OCI-LY1 (cell line): ENCODE results near the gene PCNX1.

Source experiments
- H2AFZ ChIP-seq: fragments of 200-600 bp; sonication (generic), shearing (Covaris generic); 2 replicates; pipeline ENCODE4 v1.6.0; 2014; ENCODE audit warnings: antibody characterized with exemption, mild to moderate bottlenecking, low read length
- H3F3A ChIP-seq: fragments of 200-600 bp; sonication (generic), shearing (Covaris generic); 2 replicates; pipeline ENCODE4 v1.6.0; 2014; ENCODE audit warnings: mild to moderate bottlenecking, antibody characterized with exemption, low read length, moderate library complexity; ENCODE audit not compliant: insufficient read depth
- H3K27ac ChIP-seq: fragments of 200-600 bp; sonication (generic); 2 replicates; pipeline ENCODE4 v1.5.1; 2014; ENCODE audit warnings: low read length, mixed run types, mild to moderate bottlenecking, low read depth; ENCODE audit not compliant: poor library complexity, severe bottlenecking
- H3K27me3 ChIP-seq: fragments of 200-600 bp; sonication (generic); 2 replicates; pipeline ENCODE4 v1.6.0; 2014; ENCODE audit warnings: antibody characterized with exemption, mild to moderate bottlenecking, low read length, moderate library complexity; ENCODE audit not compliant: insufficient read depth
- H3K36me3 ChIP-seq: fragments of 200-600 bp; sonication (generic); 2 replicates; pipeline ENCODE4 v1.6.1; 2014; ENCODE audit warnings: mild to moderate bottlenecking, antibody characterized with exemption, low read length, moderate library complexity, mixed read lengths; ENCODE audit not compliant: insufficient read depth
- H3K4me1 ChIP-seq: fragments of 200-600 bp; sonication (generic); 2 replicates; pipeline ENCODE4 v1.5.1; 2014; ENCODE audit warnings: mild to moderate bottlenecking, low read length, moderate library complexity; ENCODE audit not compliant: insufficient read depth, severe bottlenecking
- H3K4me2 ChIP-seq: fragments of 200-600 bp; sonication (generic), shearing (Covaris generic); 2 replicates; pipeline ENCODE4 v1.6.1; 2014; ENCODE audit warnings: low read length
- H3K4me3 ChIP-seq: fragments of 200-600 bp; sonication (generic); 2 replicates; pipeline ENCODE4 v1.5.1; 2014; ENCODE audit warnings: low read length, low read depth, mild to moderate bottlenecking, mixed read lengths; ENCODE audit not compliant: poor library complexity, severe bottlenecking
- H3K79me2 ChIP-seq: fragments of 200-600 bp; shearing (Covaris generic); 2 replicates; pipeline ENCODE4 v1.6.1; 2016; ENCODE audit warnings: mixed run types, low read length, mixed read lengths; ENCODE audit not compliant: insufficient read depth
- H3K9ac ChIP-seq: fragments of 200-600 bp; sonication (generic), shearing (Covaris generic); 2 replicates; pipeline ENCODE4 v1.6.1; 2014; ENCODE audit warnings: mild to moderate bottlenecking, low read length, mixed read lengths
- H3K9me2 ChIP-seq: fragments of 200-600 bp; sonication (generic), shearing (Covaris generic); 2 replicates; pipeline ENCODE4 v1.6.1; 2014; ENCODE audit warnings: low read depth, mild to moderate bottlenecking, low read length, mixed read lengths
- H3K9me3 ChIP-seq: fragments of 200-600 bp; shearing (Covaris generic); 2 replicates; pipeline ENCODE4 v1.6.1; 2014; ENCODE audit warnings: low read length, mixed read lengths
- H4K20me1 ChIP-seq: fragments of 200-600 bp; sonication (generic), shearing (Covaris generic); 2 replicates; pipeline ENCODE4 v1.6.0; 2016; ENCODE audit warnings: mild to moderate bottlenecking, low read length; ENCODE audit not compliant: insufficient read depth
- EZH2 ChIP-seq: fragments of 200-600 bp; sonication (generic), shearing (Covaris generic); IDR thresholded peaks from 2 replicates; pipeline ENCODE4 v1.8.0; 2017; ENCODE audit warnings: borderline replicate concordance, mixed run types, mild to moderate bottlenecking, antibody characterized with exemption, low read length, moderate library complexity, mixed read lengths
- TF ChIP-seq, protein P1 (sequence below): fragments of 200-600 bp; sonication (generic), shearing (Covaris generic); IDR thresholded peaks from 2 replicates; pipeline ENCODE4 v1.5.1; 2017; ENCODE audit warnings: mild to moderate bottlenecking, antibody characterized with exemption, low read length, moderate library complexity, mixed read lengths

The PCNX1 gene

DNA sequence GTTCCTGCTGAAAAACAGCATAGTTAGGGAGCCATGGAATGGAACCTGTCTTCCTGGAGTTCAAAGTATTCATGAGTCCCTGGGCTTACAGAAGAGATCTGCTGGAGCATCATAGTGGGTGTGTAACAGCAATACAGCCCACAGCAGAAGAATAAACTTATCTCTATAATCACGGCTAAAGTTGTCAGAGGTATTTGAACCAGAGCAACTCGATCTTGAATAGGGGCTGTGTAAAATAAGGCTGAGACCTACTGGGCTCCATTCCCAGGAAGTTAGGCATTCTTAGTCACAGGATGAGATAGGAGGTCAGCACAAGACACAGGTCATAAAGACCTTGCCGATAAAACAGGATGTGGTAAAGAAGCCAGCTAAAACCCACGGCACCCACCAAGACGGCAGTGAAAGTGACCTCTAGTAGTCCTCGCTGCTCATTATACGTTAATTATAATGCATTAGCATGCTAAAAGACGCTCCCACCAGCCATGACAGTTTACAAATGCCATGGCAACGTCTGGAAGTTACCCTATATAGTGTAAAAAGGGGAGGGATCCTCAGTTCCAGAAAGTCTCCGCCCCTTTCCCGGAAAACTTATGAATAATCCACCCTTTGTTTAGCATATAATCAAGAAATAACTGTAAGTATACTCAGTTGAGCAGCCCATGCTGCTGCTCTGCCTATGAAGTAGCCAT, 223.4 kb downstream of the PCNX1 start:
- Histone ChIP-seq H3K9ac (no peak overlapping the region), H3K9me2 (no peaks in the 10 kb centered on the region), H3K27me3 (no peaks in the 10 kb centered on the region), H3K27ac (no peak overlapping the region), H2AFZ (no peak overlapping the region), H3K9me3 (no peaks in the 10 kb centered on the region), H4K20me1 (no peaks in the 10 kb centered on the region), H3K36me3 (no peaks in the 10 kb centered on the region), H3K4me2 (no peak overlapping the region; the same call in 1 of the 2 replicates), H3K4me3 (no peak overlapping the region), H3K4me1 (peaks cover 6% of the 10 kb centered on the region), H3K79me2 (no peaks in the 10 kb centered on the region), H3F3A (no peaks in the 10 kb centered on the region)
- TF ChIP-seq, protein P1, sequence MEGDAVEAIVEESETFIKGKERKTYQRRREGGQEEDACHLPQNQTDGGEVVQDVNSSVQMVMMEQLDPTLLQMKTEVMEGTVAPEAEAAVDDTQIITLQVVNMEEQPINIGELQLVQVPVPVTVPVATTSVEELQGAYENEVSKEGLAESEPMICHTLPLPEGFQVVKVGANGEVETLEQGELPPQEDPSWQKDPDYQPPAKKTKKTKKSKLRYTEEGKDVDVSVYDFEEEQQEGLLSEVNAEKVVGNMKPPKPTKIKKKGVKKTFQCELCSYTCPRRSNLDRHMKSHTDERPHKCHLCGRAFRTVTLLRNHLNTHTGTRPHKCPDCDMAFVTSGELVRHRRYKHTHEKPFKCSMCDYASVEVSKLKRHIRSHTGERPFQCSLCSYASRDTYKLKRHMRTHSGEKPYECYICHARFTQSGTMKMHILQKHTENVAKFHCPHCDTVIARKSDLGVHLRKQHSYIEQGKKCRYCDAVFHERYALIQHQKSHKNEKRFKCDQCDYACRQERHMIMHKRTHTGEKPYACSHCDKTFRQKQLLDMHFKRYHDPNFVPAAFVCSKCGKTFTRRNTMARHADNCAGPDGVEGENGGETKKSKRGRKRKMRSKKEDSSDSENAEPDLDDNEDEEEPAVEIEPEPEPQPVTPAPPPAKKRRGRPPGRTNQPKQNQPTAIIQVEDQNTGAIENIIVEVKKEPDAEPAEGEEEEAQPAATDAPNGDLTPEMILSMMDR: no peak
- no peak for TF ChIP-seq EZH2

GRCh38 chr14:71133296-71133695, 226.0 kb downstream of the PCNX1 start:
- H3K9me2 ChIP-seq: no peaks in the 10 kb centered on the region
- no peak overlapping the region for H3K4me2 ChIP-seq
- H3K4me1 ChIP-seq: peaks cover 12% of the 10 kb centered on the region
- H3F3A ChIP-seq: no peaks in the 10 kb centered on the region
- no peak overlapping the region for H3K9ac ChIP-seq
- H2AFZ ChIP-seq: no peak overlapping the region
- no peaks in the 10 kb centered on the region for H3K79me2 ChIP-seq
- no peak for TF ChIP-seq EZH2
- TF ChIP-seq, protein P1: no peak
- H3K4me3 ChIP-seq: no peak overlapping the region
- H3K36me3 ChIP-seq: no peaks in the 10 kb centered on the region
- H3K9me3 ChIP-seq: no peaks in the 10 kb centered on the region
- no peak overlapping the region for H3K27ac ChIP-seq
- H4K20me1 ChIP-seq: no peaks in the 10 kb centered on the region
- H3K27me3 ChIP-seq: no peaks in the 10 kb centered on the region

DNA sequence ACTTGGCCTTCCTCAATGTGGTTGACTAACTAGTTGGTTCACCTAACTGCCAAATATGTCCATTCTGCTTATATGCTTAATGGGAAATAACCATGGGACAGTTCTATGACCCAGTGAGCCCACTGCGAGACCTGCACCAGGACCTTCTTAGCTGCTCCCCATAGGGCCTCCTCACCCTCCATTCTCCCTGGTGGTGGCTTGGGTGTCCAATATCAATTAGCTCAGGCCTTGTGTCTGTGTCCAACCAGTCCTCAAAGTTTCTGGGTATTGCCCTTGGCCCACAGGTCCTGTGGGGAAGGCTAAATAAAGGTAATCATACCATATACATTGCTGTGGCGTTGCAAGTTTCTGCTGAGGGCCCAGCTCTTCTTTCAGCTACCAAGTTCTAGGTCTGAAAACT, 228.2 kb downstream of the PCNX1 start:
- H3K9ac ChIP-seq: no peak overlapping the region
- H2AFZ ChIP-seq: no peak overlapping the region
- TF ChIP-seq, protein P1: no peak
- TF ChIP-seq EZH2: no peak
- H4K20me1 ChIP-seq: no peaks in the 10 kb centered on the region
- H3K4me3 ChIP-seq: no peak overlapping the region
- no peaks in the 10 kb centered on the region for H3K9me3 ChIP-seq
- no peaks in the 10 kb centered on the region for H3F3A ChIP-seq
- no peaks in the 10 kb centered on the region for H3K79me2 ChIP-seq
- no peak overlapping the region for H3K4me2 ChIP-seq
- no peaks in the 10 kb centered on the region for H3K27me3 ChIP-seq
- H3K27ac ChIP-seq: no peak overlapping the region
- no peaks in the 10 kb centered on the region for H3K9me2 ChIP-seq
- no peaks in the 10 kb centered on the region for H3K36me3 ChIP-seq
- peaks cover 12% of the 10 kb centered on the region for H3K4me1 ChIP-seq
